Measurements from ENCODE around the gene CLOCK.

CLOCK gene

DNA sequence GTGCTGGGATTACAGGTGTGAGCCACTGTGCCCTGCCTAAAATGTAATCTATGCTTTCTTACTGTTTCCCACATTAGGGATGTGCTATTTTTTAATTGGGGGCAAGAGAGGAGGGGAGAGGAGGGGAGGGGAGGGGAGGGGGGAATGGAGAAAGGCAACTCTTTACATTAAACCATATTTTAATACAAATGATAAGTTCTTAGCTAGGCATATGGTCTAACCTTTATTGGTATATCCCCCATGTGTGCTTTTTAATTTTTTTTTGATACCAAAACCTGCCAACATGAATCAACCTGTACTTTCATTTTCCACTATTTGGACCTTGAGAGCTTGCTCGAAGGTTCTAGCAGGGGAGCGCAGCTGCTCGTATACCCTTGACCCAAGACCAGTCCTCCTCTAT, 6.4 kb downstream of the CLOCK start:
- DNase-seq = no peak

DNA sequence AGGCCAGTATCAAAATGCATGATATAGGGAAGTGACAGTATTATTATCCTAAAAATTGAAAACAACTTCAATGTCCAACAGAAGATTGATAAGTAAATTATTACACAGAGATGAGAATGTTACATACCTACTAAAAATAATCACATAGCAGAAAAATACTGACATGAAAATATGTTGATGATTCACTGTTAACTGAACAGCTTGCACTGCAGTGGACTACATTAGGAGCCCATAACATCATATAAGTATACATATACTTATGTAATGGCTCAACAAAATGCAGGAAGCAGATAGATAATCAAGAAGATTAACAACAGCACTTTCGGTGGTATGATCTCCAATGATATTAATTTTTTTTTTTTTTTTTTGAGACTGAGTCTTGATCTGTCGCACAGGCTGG, 7.1 kb downstream of the CLOCK start:
- no peak for DNase-seq

DNA sequence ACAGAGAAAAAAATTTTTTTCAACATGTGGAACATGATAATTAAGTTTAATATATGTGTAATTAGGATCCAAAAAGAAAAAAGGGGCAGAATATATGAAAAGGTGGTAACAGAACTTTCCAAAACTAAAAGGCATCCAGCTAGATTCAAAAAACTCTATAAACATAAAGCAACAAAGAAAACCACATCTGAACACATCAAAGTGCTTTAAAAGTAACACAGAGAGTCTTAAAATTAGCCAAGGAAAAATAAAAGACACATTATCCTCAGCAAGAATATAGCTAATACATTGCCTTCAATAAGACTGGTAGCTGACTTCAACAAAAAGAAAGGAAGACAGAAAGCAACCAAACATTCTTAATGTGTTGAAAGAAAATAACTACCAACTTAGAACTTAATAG, 8.2 kb downstream of the CLOCK start:
- DNase-seq = no peak

DNA sequence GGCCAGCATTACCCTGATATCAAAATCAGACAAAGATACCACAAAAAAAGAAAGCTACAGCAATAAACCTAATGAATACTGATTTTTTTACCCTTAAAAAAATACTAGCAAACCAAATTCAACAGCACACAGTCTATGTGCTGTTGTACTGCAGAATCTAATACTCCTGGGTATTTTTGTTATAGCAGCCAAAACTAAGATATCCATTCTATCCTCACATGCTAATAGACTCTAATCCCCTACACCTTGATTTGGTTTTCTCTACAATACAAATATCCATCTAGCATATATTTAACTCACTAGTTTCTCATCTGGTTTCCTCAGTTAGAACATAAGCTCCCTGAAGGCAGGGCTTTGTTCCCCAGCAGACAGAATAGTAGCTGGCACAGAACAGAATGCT, 12.4 kb downstream of the CLOCK start:
- no peak for DNase-seq

DNA sequence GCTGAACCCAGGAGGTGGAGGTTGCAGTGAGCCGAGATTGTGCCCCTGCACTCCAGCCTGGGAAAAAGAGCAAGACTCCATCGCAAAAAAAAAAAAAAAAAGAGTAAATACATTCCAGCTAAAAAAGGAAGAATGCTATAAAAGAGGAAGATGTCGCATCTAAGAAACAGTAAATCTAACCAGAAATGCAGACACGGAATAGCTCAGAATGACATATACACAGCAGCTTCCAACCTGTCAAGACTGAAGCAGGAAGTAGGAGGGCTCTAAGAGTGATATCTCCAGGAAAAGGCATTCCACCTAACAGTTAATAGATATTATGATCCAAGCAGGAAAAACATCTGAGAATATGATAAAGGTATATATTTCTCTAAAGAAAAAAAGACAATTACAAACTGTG, 16.0 kb downstream of the CLOCK start:
- DNase-seq = no peak

DNA sequence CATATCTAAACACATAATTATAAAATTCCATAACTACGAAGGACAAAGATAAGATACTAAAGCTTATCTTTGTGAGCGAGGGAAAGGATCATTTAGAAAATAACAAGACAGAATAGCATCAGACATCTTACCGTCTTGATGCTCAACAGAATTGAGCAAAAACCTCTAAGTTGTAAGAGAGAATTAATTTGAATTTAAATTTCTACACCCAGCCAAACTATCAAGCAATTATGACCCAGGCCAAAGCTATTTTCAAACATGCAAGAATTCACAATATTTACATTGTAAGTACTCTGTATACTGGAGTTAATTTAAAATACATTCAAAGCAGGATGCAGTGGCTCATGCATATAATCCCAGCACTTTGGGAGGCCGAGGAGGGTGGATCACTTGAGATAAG, 16.5 kb downstream of the CLOCK start:
- no peak for DNase-seq

DNA sequence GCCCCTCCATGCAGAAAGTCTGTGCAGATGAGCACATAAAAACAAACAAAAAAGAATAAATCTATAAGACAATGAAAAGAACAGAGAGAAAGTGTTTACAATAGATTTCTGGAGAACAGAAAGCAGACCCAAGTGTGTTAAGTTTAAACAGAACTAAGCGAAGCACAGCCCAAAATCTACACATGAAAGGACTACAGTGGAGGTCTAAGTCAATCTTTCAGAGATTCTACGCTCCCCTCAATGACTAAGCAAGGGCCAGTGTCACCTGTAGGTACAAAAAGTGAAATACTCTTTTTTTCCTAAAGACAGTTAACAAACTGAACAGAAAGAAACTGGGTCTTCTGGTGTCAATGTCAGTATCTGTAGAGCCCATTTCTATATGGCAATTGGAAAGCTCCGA, 18.2 kb downstream of the CLOCK start:
- DNase-seq = no peak

DNA sequence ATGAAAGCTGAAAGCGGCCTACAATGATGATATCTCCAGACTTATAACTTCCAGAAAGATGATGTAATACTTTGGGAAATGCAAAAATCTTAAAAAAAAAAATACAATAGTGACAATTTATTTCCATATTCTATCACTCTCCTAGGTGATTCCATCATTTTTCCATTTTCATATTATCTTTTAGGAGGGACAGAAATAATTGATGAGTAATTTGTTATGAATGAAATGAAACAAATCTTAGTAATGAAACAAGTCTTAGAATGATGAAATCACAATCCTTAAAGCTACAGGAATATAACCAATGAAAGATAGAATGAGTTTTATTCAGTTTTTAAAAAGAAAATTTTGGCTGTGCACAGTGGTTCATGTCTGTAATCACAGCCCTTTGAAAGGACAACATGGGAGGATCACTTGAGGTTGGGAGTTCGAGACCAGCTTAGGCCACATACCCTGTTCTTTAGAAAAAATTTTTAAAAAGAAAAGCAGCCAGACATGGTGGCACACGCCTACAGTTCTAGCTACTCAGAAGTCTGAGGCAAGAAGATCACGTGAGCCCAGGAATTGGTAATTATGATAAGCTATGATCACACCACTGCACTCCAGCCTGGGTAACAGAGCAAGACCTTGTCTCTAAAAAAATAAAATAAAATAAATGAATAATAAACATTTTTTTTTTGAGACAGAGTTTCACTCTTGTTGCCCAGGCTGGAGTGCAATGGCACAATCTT, 21.7 kb downstream of the CLOCK start:
- no peak for DNase-seq

DNA sequence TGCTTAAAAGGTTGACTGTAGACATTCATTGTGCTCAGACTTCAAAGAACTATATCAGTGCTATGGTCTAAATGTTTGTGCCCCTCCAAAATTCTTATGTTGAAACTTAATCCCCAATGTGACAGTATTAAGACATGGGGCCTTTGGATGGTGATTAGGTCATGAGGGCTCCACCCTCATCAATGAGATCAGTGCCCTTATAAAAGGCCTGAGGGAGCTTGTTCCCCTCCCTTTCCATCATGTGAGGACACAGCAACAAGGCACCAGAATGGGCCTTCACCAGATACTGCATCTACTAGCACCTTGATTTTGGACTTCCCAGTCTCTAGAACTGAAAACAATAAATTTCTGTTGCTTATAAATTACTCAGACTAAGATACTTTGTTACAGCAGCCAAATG, 28.3 kb downstream of the CLOCK start:
- DNase-seq = no peak

DNA sequence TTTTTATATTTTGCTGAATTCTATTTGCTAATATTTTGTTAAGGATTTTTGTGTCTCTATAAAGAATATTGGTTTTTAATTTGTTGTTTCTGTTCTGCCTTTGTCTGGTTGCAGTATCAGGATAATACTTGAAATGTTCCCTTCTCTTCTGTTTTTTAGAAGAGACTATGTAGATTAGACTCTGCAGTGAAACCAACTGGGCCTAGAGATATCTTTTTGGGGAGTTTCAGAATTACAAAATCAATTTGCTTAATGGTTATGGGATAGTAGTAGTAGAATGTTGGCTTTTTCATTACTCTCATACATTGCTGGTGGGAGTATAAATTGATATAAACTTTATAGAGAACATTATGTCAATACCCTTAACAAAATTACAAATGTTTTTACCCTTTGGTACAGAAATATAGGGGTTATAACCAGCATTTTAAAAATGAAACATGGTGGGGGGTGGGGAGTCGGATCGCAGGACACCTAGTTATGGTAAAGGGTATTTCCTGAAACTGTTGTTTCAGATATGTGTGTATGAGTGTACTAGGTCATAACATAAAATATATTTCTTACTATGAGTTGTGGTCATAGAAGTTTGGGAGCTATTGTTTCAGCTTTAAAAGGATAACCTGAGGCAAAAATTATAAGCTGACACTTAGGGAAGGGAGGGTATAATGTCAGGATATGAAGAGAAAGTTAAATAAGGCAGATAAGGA, 29.0 kb downstream of the CLOCK start:
- no peak for DNase-seq

DNA sequence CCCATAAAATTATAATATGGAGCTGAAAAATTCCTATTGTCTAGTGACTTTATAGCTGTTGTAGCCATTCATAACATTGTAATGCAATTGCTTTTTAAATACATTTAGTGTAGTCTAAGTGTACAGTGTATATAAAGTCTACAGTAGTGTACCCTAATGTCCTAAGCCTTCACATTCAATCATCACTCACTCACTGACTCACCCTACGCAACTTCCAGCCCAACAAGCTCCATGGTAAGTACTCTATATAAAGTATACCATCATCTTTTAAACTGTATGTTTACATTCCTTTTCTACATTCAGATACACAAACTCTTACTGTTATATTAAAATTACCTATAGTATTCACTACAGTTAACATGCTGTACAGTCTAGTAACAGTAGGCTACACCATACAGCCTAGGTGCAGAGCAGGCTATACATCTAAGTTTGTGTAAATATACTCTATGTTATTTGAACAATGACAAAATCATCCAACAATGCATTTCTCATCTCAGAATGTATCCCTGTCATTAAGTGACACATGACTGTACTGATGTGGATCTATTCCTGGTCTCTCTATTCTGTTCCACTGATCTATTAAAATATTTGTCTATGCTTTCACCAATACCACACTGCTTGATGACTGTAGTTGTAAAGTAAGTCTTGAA, 33.7 kb downstream of the CLOCK start:
- DNase-seq = no peak

DNA sequence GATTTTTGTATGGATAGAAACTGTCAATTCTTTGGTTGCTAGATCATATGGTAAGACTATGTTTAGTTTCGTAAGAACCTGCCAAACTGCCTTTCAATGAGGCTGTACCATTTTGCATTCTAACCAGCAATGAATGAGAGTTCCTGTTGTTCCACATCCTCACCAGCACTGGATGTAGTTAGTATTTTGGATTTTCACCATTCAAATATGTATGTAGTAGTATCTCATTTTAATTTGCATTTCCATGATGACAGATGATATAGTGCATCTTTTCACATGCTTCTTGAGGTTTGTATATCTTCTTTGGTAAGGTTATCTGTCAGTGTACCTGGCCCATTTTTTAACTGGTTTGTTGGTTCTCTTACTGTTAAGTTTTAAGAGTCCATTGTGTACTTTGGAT, 34.6 kb downstream of the CLOCK start:
- DNase-seq = no peak

DNA sequence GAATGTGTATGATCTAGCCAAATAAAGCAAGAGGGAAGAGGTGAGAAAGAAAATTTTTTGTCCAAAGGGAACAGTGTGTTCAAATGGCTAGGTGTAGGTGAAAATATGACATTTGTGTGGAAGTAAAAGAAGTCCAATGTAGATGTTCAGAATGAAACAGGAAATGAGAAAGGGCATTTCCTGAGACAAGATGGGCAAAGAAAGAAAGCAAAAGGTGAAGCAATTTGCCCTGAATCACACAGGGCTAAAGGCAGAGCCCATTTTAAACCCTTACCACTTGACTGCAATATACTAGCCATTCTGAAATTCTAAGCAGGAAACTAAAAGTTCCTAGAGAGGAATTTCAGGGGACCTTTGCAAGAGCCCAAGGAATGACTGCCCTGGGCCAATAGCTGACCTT, 36.0 kb downstream of the CLOCK start:
- DNase-seq = no peak

DNA sequence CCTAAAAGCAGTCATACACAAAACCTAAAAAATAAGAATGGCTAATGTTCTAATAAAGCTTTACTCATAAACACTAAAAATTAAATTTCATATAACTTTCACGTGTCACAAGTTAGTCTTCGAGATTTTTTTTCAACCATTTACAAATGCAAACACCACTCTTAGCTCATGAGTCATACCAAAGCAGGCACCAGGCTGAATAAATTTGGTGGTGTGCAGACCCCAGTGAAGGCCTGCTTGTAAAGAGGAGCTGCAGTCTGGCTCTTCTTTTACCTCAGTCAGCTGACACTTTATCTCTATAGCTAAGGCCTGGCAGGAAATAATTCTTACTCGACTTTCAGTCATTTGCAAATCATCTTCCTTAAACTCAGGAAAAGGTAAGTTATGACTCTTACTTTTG, 37.4 kb downstream of the CLOCK start:
- DNase-seq = no peak

DNA sequence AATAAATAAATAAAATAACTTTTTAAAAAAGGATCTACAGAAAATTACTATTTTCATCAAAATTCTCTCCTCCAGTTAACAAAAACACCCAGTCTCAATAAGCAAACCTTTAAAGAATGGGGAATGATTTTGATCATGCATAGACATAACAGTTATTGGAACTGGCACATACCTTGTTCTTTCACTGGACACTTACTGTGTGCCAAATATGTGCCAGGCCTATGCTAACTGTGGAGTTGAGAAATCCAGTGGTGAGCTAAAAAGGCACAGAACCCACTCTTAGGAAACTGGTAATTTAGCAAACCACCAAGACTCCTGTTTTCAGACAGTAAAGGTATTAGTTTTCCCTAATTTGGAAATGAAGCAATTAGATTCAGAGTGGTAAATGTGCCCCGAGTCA, 39.1 kb downstream of the CLOCK start:
- DNase-seq = no peak

DNA sequence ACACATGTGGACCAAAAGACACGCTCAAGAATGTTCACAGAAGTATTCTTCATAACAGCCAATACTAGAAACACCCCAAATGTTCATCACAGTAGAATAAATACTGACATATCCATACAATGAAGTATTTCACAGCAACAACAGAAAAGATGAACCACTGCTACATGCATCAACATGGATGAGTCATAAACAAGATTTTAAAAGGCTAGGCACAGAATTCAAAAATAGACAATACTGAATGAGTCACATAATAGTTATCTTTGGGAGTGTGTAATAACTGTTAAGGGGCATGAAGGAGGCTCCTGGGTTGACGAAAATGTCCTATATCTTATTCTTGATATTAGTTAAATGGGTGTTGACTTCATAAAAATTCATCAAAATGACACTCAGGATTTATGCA, 43.5 kb downstream of the CLOCK start:
- DNase-seq = no peak

DNA sequence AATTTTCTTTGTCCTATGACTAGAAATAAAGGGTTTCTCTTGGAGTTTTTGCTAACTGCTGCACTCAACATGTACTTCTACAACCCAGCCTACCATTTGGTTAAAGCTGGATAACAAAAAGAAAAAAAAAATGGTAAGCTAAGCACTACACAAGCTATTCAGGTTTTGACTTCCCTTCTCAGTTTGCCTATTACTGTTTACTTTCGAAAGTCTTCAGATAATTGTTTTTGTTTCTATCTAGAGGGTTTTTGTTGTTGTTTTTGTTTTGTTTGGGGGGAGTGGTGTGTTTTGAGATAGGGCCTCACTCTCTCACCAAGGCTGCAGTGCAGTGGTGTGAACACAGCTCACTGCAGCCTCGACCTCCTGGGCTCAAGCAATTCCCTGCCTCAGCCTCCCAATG, 46.6 kb downstream of the CLOCK start:
- no peak for DNase-seq

DNA sequence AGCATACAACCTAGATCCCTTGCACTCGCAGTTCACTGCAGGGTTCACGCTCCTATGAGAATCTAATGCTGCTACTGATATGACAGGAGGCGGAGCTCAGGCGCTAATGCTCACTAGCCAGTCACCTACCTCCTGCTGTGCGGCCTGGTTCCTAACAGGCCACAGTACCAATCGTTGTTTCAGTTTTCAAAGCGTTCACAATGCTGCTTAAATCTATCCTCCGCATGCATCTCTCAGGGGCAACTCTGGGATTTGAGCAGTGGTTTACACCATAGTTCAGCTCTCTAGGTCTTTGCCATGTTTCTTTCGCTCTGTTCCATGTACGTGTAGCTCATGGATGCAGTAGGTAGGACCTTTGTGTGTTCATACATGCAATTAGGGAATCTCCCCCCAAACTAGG, 47.2 kb downstream of the CLOCK start:
- no peak for DNase-seq

DNA sequence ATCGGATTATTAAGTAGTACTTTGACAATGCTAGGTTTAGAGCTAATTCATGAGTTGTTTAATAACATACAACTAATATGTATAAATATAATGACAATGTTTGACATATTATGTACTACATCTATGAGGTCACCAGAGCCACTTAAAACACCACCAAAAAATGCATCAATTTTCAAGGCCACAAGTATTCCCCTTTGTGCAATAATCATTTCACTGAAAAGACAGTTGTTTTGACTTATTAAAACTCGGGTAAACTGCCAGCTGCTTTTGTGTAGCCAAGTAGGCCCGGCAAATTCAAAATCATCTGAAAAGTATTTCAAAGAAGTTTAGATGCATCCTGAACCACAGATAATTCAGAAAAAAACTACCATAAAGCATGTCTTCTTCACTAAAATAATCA, 48.7 kb downstream of the CLOCK start:
- no peak for DNase-seq

DNA sequence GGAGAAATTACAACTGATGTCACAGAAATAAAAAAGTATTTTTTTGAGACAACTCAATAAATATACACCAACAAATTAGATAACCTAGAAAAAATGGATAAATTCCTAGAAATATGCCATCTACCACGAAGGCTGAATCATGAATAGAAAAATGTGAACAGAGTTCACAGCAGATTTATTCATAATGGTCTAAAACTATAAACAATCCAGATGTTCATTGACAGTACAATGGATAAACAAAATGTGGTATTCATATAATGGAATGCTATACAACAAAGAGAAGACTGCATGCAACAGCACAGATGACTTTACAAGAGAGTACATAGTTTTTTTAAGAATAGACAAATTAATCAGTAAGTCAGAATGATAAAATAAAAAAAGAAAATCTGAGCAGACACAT, 55.2 kb downstream of the CLOCK start:
- no peak for DNase-seq

DNA sequence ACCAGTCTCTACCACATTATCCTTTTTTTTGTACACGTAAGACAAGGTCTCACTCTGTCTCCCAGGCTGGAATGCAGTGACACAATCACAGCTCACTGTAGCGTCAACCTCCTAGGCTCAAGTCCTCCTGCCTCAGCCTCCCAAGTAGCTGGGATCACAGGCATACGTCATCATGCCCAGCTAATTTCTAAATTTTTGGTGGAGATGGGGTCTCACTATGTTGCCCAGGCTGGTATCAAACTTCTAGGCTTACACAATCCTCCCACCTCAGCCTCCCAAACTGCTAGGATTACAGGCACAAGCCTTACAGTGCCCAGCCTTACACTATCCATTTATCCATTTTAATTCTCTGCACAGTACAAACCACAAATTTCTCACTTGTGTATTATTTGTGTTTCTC, 58.0 kb downstream of the CLOCK start:
- no peak for DNase-seq

DNA sequence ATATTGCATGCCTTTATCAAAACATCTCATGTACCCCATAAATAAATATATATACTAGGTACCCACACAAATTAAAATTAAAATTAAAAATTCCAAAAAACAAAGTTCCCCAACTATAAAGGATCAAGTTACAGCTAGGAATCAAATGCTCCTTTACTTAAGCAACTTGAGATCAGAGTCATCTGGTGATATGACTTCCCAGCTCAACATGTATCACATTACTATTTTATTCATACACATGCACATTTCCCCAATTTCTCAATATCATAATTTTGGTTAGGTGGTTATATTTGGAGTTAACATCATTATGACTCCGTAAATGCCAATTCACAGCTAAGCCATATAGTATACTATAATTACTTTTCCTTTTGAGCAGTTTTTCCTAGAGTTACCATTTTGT, 60.9 kb downstream of the CLOCK start:
- DNase-seq = peak; percentile 8

DNA sequence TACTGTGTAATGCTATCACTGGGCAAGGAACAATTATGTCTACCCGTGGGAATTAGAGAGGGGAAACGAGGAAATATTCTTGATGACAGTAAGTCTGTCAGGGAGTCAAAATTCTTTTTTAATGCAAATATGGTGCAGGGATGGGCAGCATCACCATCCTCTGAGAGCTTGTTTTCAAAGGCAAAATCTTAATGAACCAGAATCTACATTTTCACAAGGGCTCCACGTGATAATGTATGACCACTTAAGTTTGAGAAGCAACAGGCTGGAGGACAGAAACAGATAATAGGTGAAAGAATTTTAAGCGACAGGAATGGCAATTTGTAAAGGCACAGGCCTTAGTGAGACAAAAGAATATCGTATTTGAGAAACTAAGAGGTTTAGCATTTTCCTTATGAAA, 63.4 kb downstream of the CLOCK start:
- DNase-seq = no peak

DNA sequence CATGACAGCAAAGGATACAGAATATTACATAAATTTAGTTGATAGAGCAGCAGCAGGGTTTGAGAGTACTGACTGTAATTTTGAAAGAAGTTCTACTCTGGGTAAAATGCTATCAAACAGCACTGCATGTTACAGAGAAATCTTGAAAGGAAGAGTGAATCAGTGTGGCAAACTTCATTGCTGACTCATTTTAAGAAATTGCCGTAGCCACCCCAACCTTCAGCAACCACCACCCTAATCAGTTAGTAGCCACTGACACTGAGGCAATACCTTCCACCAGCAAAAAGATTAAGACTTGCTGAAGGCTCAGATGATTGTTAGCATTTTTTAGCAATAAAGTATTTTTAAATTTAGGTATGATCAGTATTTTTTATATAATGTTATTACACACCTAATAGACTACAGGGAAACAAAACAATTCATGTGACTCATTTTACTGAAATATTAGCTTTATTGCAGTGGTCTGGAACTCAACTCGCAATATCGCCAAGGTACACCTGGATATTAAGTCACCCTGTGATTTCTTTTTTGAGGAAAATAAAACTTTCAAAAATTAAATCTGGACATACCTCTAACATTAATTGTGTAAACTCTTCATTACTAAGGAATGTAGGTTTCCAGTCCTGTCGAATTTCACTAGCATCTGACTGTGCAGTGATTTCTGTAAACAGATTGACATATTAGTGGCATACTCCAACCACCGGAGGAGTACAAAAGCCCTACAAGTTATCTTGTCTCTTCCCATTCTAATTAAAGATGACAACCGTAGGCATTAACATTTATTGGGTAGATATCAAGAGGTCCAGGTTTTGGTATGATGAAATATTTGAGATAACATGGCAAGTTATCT, 71.1 kb downstream of the CLOCK start:
- no peak for DNase-seq
